SIG-M5 (cell line): ENCODE data around the gene TBC1D2B.
"Not testable (repeated sequence)": the region's sequence is repeated elsewhere in the genome, so short reads cannot be mapped to it uniquely, and the experiment has no call there.

Source experiments
- DNase-seq: peaks from one replicate; lab custom pipeline; 2025; lab: John Stamatoyannopoulos, UW

TBC1D2B gene

GRCh38 chr15:78003539-78004008, 73.9 kb downstream of the TBC1D2B start:
- no peak for DNase-seq

- no peak for DNase-seq
These were observed 74.5 kb downstream of the TBC1D2B start for GRCh38 chr15:78002996-78003395.

GRCh38 chr15:78001656-78002055, 75.9 kb downstream of the TBC1D2B start:
- DNase-seq, result no peak

GRCh38 chr15:78000927-78001249, 76.6 kb downstream of the TBC1D2B start:
- no peak for DNase-seq

- DNase-seq, result no peak
These were observed 77.2 kb downstream of the TBC1D2B start for GRCh38 chr15:78000091-78000926.

DNA sequence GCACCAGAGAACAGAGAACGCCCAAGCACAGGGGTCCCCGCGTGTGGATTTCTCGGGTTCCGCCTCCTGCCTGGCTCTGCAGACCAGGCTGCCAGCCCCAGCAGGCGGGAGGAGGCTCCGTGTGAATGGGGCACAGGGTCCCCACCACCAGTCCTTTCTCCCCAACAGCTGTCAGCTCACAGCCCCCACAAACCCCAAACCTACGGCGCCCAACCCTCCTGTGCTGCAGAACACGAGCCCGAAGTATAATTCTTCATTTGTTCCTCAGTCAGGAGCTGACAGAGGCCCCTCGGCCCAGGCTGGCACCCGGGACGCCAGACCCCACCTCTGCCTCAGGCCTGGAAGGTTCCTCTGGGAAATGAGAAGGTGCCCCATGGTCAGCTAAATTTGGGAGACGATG, 78.0 kb downstream of the TBC1D2B start:
- DNase-seq, result no peak

DNA sequence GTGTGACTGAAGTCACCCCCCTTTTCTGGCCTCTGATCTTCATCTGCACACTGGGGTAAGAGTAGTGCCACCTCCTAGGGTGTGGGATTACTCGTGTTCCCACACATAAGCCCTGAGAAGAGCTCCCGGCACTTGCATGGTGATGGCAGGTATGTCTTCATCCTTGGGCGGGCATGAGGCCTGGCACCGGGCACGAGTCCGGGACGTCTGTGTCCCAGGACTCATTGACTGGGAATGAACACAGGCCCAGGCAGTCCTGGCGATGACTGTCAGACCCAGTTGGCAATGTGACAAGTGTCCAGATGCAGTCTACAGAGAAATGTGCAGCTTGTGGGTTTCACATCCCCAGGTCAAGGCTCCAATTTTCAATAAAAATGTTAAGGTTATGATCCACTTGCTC, 78.9 kb downstream of the TBC1D2B start:
- no peak for DNase-seq

DNA sequence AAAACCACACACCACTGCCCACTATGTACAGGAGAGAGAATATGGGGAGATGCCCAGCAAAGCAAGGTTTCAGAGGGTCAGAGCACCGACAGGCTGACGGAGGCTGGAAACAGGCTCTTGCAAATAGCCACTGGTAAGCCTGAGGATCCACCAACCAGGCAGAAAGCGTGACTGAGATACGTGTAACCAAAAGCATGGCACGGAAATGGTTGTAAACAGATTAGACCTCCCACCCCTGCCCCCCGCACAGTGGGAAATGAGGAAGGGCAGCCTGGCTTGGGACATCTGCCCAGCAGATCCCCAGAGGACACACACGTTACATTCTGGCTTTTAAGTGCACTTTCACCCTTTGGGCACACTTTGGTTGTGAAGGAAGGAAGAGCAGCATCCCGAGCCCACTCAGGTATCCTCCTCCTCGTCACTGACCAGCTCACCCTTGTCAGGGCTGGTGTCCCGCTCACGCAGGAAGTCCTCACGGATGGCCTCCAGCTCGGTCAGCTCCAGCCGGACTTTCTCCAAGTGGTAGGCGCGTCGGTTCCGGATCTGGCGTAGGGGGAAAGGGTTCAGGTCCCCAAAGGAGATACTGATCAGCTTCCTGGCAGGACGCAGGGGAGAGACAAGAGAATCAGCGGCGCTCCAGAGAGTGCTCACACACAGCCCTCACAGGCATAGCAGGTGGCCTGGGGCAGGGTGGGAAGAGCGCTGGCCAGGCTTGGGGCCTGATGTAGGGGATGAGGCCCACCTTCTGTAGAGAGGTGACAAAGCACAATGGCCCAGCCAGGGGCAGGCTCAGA, 79.6 kb downstream of the TBC1D2B start:
- not testable (repeated sequence) for DNase-seq

GRCh38 chr15:77997221-77997620, 80.3 kb downstream of the TBC1D2B start:
- DNase-seq, result not testable (repeated sequence)

DNA sequence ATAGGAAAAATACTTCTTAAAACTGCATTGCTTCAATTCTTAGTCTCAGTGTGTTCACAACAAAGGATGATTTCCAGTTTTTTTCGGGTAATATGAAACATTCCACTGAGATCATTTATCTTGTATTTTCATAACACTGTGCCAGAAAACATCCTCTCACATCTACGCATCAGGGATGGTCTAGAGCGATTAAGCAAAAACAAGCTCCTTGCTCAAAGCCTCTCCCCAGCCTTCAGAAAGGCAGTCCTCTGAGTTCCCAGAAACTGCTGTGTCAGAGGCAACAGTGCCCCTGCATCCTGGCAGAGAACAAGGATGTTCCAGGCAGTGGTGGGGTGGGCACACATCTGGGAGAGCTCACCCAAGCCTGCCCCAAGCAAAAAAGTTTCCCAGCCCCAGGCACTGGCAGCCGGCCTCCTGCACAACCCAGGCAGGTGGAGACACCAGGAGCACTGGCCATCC, 80.8 kb downstream of the TBC1D2B start:
- not testable (repeated sequence) for DNase-seq

- DNase-seq, result not testable (repeated sequence)
These were observed 81.3 kb downstream of the TBC1D2B start for GRCh38 chr15:77996226-77996625.

GRCh38 chr15:77995537-77995918, 82.0 kb downstream of the TBC1D2B start:
- not testable (repeated sequence) for DNase-seq

DNA sequence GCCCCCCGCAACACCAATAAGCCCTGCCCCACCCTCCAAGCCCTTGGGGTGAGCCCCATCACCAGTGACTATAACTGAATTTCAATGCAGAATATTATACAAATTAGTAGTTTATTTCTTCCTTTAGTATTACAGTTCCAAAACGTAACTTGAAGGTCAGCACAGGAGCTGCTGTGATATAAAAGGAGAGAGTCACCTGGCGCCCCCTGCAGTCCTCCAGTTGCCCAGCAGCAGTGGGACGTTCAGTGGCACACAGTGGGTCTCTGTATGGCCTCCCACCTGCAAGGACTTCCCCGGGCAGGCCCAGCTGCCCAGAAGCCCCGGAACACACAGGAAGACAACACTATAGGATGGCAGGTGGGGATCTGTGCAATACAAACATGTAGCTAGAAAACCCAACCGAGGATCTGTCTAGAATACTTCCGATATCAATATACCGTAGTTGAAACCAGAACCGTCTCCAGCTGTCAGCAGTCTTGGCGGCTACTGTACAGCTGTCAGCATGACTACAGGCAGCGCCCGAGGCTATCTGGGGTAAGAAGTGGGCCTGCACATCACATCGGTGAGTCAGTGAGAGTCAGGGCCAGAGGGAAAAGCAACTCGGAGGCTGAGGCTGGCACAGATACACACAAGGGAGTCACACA, 82.5 kb downstream of the TBC1D2B start:
- not testable (repeated sequence) for DNase-seq

GRCh38 chr15:77993970-77994693, 83.4 kb downstream of the TBC1D2B start:
- not testable (repeated sequence) for DNase-seq

- no peak for DNase-seq
These were observed 84.1 kb downstream of the TBC1D2B start for GRCh38 chr15:77993374-77993911.

DNA sequence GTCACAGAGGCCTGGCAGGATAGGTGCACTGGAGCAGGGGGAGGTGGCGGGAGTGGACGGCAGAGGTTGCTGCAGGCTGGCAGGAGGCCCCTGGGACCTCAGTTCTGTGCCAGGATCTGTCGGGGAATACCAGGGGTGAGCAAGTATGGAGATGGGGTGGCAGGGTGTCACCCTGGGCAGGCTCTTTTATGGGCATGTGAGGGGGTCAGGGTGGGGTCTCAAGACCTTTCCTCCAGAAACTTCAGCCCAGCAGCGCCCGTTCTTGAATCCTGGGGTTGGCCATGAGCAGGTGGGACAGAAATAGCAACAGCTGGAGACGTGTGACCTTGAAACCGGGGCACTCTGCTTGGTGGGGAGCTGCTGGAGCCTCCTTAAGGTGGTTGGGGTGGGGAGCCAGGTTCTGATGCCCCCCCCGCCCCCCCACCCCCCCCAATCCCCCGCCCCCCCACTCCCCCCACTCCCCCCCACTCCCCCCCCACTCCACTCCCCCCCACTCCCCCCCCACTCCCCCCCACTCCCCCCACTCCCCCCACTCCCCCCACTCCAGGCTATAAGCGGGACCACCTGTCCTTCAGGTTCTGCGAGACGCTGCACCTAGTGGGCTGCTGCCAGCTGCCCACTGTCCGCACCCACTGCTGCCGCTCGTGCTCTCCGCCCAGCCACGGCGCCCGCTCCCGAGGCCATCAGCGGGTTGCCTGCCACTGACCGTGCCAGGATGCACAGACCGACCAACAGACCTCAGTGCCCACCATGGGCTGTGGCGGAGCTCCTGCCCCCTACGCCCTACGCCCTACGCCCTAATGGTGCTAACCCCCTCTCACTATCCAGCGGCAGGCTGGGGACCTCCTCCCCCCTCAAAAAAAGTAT, 84.9 kb downstream of the TBC1D2B start:
- no peak for DNase-seq

DNA sequence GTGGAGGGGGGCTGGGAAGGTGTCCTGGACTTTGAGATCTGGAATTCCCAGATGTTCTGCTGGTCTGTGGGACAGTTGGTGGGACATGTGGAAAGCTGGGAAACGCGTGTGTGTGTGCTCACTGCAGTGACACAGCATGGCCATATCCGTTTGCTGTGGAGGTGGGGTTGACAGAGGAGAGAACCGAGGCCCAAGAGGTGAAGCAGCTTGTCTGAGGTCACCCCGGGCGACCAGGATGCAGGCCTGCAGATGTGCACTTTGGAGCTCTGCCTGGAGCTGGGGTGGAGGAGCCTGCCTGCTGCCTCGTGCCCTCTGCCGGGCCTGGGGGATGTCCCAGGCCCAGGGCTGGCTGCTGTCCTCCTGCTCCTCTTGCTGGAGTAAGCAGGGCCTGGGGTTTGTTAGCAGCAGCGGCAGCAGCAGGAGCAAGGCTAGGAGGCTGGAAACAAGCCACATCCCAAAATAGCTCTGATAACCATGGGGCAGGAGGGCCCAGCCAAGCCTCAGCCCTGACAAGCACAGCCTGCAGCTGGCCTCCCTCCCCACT, 85.8 kb downstream of the TBC1D2B start:
- not testable (repeated sequence) for DNase-seq

GRCh38 chr15:77991029-77991406, 86.5 kb downstream of the TBC1D2B start:
- DNase-seq, result no peak

- no peak for DNase-seq
These were observed 88.0 kb downstream of the TBC1D2B start for GRCh38 chr15:77989296-77990143.
